ENCODE data around the gene STKLD1. TPM values are rescaled to one million over a fixed set of nuclear protein-coding genes. Genes with fewer than 3 reads are reported as not detected.

STKLD1 gene
- total RNA-seq, 4 donors from 2014 or later, result 0.54 to 7.0 (median 3.7) TPM; not detected in 1

- intact Hi-C loops (cut with DNase I; ENCODE audit: low total_unique reads), result no loop called here
- no peak overlapping the region for H3K4me3 ChIP-seq (ENCODE audit: low read depth, poor library complexity, severe bottlenecking)
- TF ChIP-seq POLR2A (IDR thresholded peaks at IDR 0.05) (no peak), CTCF (IDR thresholded peaks at IDR 0.05) (peak in 1 of 3 donors; percentile 3)
- WGBS, 2 donors, result 89 to 90% methylated on average over 4 of the region's 4 CpGs
- DNase-seq (ENCODE audit: low spot score in 2 of 2), result no peak
These were observed 6.5 kb downstream of the STKLD1 start for GRCh38 chr9:133382507-133383141.

- intact Hi-C loops (cut with DNase I; ENCODE audit: low total_unique reads), result no loop called here
- 91 to 95% methylated on average over 3 of the region's 3 CpGs for WGBS, 2 donors
These were observed 7.3 kb downstream of the STKLD1 start for GRCh38 chr9:133383438-133383837.

GRCh38 chr9:133384736-133385321 lies 8.7 kb downstream of the STKLD1 start:
- no peak for DNase-seq (ENCODE audit: low spot score in 2 of 2)
- intact Hi-C loops (cut with DNase I; ENCODE audit: low total_unique reads), result no loop called here
- no peak overlapping the region for H3K4me3 ChIP-seq (ENCODE audit: low read depth, poor library complexity, severe bottlenecking)
- 90 to 92% methylated on average over 17 of the region's 17 CpGs for WGBS, 2 donors
- TF ChIP-seq CTCF (IDR thresholded peaks at IDR 0.05) (no peak), POLR2A (IDR thresholded peaks at IDR 0.05) (no peak)

More at GRCh38 chr9:133383438-133383837, 7.3 kb downstream of the STKLD1 start:
- no peak overlapping the region for H3K4me3 ChIP-seq (ENCODE audit: low read depth, poor library complexity, severe bottlenecking)
- no peak for DNase-seq (ENCODE audit: low spot score in 2 of 2)
- TF ChIP-seq POLR2A (IDR thresholded peaks at IDR 0.05) (no peak), CTCF (IDR thresholded peaks at IDR 0.05) (peak in 1 of 3 donors; percentile 33)

- no peak for DNase-seq (ENCODE audit: low spot score in 2 of 2)
- no peak overlapping the region for H3K4me3 ChIP-seq (ENCODE audit: low read depth, poor library complexity, severe bottlenecking)
- intact Hi-C loops (cut with DNase I; ENCODE audit: low total_unique reads), result no loop called here
- 76 to 78% methylated on average over 7 to 14 of the region's 14 CpGs for WGBS, 2 donors
- no peak for TF ChIP-seq CTCF (IDR thresholded peaks at IDR 0.05)
- no peak for TF ChIP-seq POLR2A (IDR thresholded peaks at IDR 0.05)
These were observed 9.3 kb downstream of the STKLD1 start for GRCh38 chr9:133385452-133385851.

GRCh38 chr9:133386338-133386737 lies 10.2 kb downstream of the STKLD1 start:
- intact Hi-C loops (cut with DNase I; ENCODE audit: low total_unique reads), result no loop called here
- TF ChIP-seq CTCF (IDR thresholded peaks at IDR 0.05) (no peak), POLR2A (IDR thresholded peaks at IDR 0.05) (no peak)
- WGBS, 2 donors, result 86 to 96% methylated on average over 10 to 13 of the region's 13 CpGs
- H3K4me3 ChIP-seq (ENCODE audit: low read depth, poor library complexity, severe bottlenecking), result no peak overlapping the region
- DNase-seq (ENCODE audit: low spot score in 2 of 2), result no peak

All from lower leg skin (tissue), 4 donors.